Ascending aorta (tissue), 2 donors: Measurements from ENCODE around the gene CACNA2D3. TPM values are rescaled to one million over a fixed set of nuclear protein-coding genes. Genes with fewer than 3 reads are reported as not detected.

ENCODE experiments used
- DNase-seq, 2 donors: peaks; one replicate each; pipeline ENCODE4 v3.0.0-alpha.2; 2019; ENCODE audit warnings: low spot score in 2 of 2
- H3K27ac ChIP-seq, 2 donors: fragments of 200-600 bp; sonication (generic); one replicate each; pipeline ENCODE4 v1.5.1; 2016 to 2017; ENCODE audit warnings: mild to moderate bottlenecking in 1 of 2
- H3K27me3 ChIP-seq: fragments of 200-600 bp; sonication (generic); one replicate; pipeline ENCODE4 v1.5.1; 2017
- H3K36me3 ChIP-seq, 2 donors: fragments of 200-600 bp; sonication (generic); one replicate each; pipeline ENCODE4 v1.5.1; 2016
- H3K4me1 ChIP-seq, 2 donors: fragments of 200-600 bp; sonication (generic); one replicate each; pipeline ENCODE4 v1.5.1; 2016 to 2017; ENCODE audit warnings: mild to moderate bottlenecking in 1 of 2
- H3K4me3 ChIP-seq, 2 donors: fragments of 200-600 bp; sonication (generic); one replicate each; pipeline ENCODE4 v1.5.1; 2016 to 2017; ENCODE audit warnings: mild to moderate bottlenecking in 1 of 2
- H3K9me3 ChIP-seq, 2 donors: fragments of 200-600 bp; sonication (generic); one replicate each; pipeline ENCODE4 v1.5.1; 2016
- CTCF ChIP-seq, 3 experiments: fragments of 200-600 bp in 2 of 3; fragments of 450-650 bp in 1 of 3; sonication (generic) in 2 of 3; IDR thresholded peaks; one replicate each; pipeline ENCODE4 v1.5.1; 2016 to 2019; ENCODE audit warnings: antibody characterized with exemption in 3 of 3, mild to moderate bottlenecking in 1 of 3, moderate library complexity in 1 of 3
- intact Hi-C: fragments of 100-400 bp; cut with DNase I; formaldehyde crosslinking; loops from one replicate; pipeline ENCODE4 v1.15.1; 2023
- total RNA-seq: library from RNA; depleted of rRNA; stranded (reverse); fragments of >200 nt; gene quantifications from one replicate; pipeline ENCODE4 v1.1.0, GENCODE V29; 2016

The CACNA2D3 gene
- total RNA-seq, 1 donor from 2014 or later: not detected

DNA sequence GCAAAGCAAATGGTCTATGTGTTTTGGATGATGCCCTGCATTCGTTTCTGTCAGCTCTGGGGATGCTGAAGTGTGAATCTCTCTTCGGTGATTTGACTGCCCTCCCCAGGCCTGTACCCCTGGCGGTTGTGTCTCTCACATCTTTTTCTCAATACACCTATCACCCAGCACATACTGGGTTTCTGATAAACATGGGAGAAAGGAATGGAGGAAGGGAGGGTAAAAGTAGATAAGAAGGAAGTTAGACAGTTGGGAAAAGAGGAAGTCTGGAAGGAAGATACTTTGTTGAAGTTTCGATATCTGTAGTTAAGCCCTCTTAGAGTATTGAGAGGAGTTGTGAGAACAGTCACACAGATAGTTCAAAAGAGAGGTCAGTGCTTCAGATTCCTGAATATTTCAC lies 841.3 kb downstream of the CACNA2D3 start:
- no peak overlapping the region for H3K27ac ChIP-seq
- no peaks in the 10 kb centered on the region for H3K36me3 ChIP-seq
- no peaks in the 10 kb centered on the region for H3K4me1 ChIP-seq
- intact Hi-C loops: no loop called here
- H3K27me3 ChIP-seq: no peaks in the 10 kb centered on the region
- no peaks in the 10 kb centered on the region for H3K9me3 ChIP-seq
- no peak for TF ChIP-seq CTCF (IDR thresholded peaks at IDR 0.05)
- H3K4me3 ChIP-seq: no peak overlapping the region
- no peak for DNase-seq

- Histone ChIP-seq H3K4me1 (no peaks in the 10 kb centered on the region), H3K27me3 (no peaks in the 10 kb centered on the region), H3K36me3 (no peaks in the 10 kb centered on the region), H3K4me3 (no peak overlapping the region), H3K9me3 (no peaks in the 10 kb centered on the region), H3K27ac (no peak overlapping the region)
- TF ChIP-seq CTCF (IDR thresholded peaks at IDR 0.05): no peak
- intact Hi-C loops: no loop called here
- no peak for DNase-seq
Measured at GRCh38 chr3:54964081-54964480, 841.7 kb downstream of the CACNA2D3 start.

DNA sequence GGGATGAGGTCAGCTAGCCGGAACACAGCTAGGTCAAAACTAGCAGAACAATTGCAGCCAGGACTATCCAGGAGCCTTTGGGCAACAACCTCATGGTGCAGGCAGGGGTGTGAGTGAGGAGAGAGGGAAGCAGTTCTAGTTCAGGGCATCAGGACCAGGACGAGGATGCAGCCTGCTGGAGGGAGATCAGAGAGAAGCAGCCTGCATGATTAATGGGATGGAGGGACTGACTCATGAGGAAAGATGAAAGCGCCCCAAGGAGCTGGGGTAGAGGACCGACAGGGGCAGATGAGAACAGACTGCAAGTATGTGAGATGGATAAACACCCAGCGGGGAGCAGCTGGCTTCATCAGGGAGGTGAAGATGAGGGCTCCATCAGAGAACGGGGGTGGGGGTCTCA lies 843.4 kb downstream of the CACNA2D3 start:
- H3K36me3 ChIP-seq: no peaks in the 10 kb centered on the region

GRCh38 chr3:54966979-54967378 lies 844.6 kb downstream of the CACNA2D3 start:
- no peak for DNase-seq
- no peak for TF ChIP-seq CTCF (IDR thresholded peaks at IDR 0.05)
- intact Hi-C loops: no loop called here
- no peaks in the 10 kb centered on the region for H3K4me1 ChIP-seq
- H3K4me3 ChIP-seq: no peak overlapping the region
- no peaks in the 10 kb centered on the region for H3K36me3 ChIP-seq
- H3K27ac ChIP-seq: no peak overlapping the region
- H3K9me3 ChIP-seq: no peaks in the 10 kb centered on the region
- no peaks in the 10 kb centered on the region for H3K27me3 ChIP-seq

More for the DNA sequence above, 843.4 kb downstream of the CACNA2D3 start:
- H3K9me3 ChIP-seq: no peaks in the 10 kb centered on the region
- H3K4me1 ChIP-seq: no peaks in the 10 kb centered on the region
- no peak overlapping the region for H3K27ac ChIP-seq
- TF ChIP-seq CTCF (IDR thresholded peaks at IDR 0.05): no peak
- no peaks in the 10 kb centered on the region for H3K27me3 ChIP-seq
- DNase-seq: no peak
- intact Hi-C loops: no loop called here
- no peak overlapping the region for H3K4me3 ChIP-seq

DNA sequence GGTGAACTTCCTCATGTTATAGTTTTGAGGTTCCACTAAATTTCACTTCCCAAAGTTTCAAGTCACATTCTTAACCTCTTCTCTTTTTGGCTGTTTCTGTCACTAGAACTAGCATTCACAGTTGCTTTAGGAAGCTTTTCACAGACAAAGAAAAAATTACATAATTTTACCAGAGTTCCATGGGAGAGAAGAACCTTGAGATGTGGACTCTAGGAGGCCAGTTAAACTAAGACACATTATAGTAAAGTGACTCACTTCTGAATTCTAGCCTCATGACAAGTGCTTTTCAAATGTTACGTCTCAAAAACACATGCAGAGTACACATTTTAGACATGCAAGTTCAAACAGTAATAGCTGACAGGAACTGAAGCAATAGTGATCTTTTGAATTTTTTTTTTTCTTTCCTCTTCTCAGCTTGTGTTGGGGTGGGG lies 845.4 kb downstream of the CACNA2D3 start:
- no peak overlapping the region for H3K4me3 ChIP-seq
- no peak for DNase-seq
- no peaks in the 10 kb centered on the region for H3K36me3 ChIP-seq
- TF ChIP-seq CTCF (IDR thresholded peaks at IDR 0.05): no peak
- H3K27ac ChIP-seq: no peak overlapping the region
- intact Hi-C loops: no loop called here
- no peaks in the 10 kb centered on the region for H3K4me1 ChIP-seq
- no peaks in the 10 kb centered on the region for H3K9me3 ChIP-seq
- H3K27me3 ChIP-seq: no peaks in the 10 kb centered on the region

GRCh38 chr3:54968546-54969172 lies 846.3 kb downstream of the CACNA2D3 start:
- Histone ChIP-seq H3K27me3 (no peaks in the 10 kb centered on the region), H3K4me1 (no peaks in the 10 kb centered on the region), H3K36me3 (no peaks in the 10 kb centered on the region), H3K4me3 (no peak overlapping the region), H3K27ac (no peak overlapping the region), H3K9me3 (no peaks in the 10 kb centered on the region)
- DNase-seq: no peak
- intact Hi-C loops: no loop called here
- no peak for TF ChIP-seq CTCF (IDR thresholded peaks at IDR 0.05)
